H9 (cell line): ENCODE measurements around the gene ZBTB43. TPM values are rescaled to one million over a fixed set of nuclear protein-coding genes. Genes with fewer than 3 reads are reported as not detected.
"Not testable (repeated sequence)": the region's sequence is repeated elsewhere in the genome, so short reads cannot be mapped to it uniquely, and the experiment has no call there.

Source experiments
- DNase-seq: peaks from one replicate; pipeline ENCODE4 v3.0.0-alpha.2; 2017
- H2AFZ ChIP-seq: one replicate; pipeline ENCODE4 v1.6.1; 2013; ENCODE audit warnings: mild to moderate bottlenecking, low read length, control low read depth, moderate library complexity
- H2AK5ac ChIP-seq: 2 replicates; pipeline ENCODE4 v1.6.1; 2013; ENCODE audit warnings: low read length, control low read depth, mixed read lengths; ENCODE audit not compliant: insufficient read length
- H2BK120ac ChIP-seq: one replicate; pipeline ENCODE4 v1.6.1; 2013; ENCODE audit warnings: low read depth, mild to moderate bottlenecking, low read length, control low read depth, inconsistent platforms; ENCODE audit not compliant: poor library complexity, severe bottlenecking
- H2BK12ac ChIP-seq: 2 replicates; pipeline ENCODE4 v1.6.1; 2013; ENCODE audit warnings: low read length, control low read depth, mixed read lengths, low read depth; ENCODE audit not compliant: insufficient read length
- H2BK15ac ChIP-seq: 2 replicates; pipeline ENCODE4 v1.6.1; 2013; ENCODE audit warnings: low read depth, low read length, control low read depth
- H2BK20ac ChIP-seq: one replicate; pipeline ENCODE4 v1.6.1; 2013; ENCODE audit warnings: low read depth, mild to moderate bottlenecking, low read length, control low read depth, inconsistent platforms; ENCODE audit not compliant: poor library complexity, severe bottlenecking
- H2BK5ac ChIP-seq: 2 replicates; pipeline ENCODE4 v1.6.1; 2013; ENCODE audit warnings: low read length, control low read depth, mixed read lengths; ENCODE audit not compliant: insufficient read length
- H3K14ac ChIP-seq: 2 replicates; pipeline ENCODE4 v1.6.1; 2013; ENCODE audit warnings: low read length, control low read depth; ENCODE audit not compliant: insufficient read depth
- H3K18ac ChIP-seq: 2 replicates; pipeline ENCODE4 v1.6.1; 2013; ENCODE audit warnings: low read depth, mild to moderate bottlenecking, mixed read lengths, low read length, control low read depth; ENCODE audit not compliant: insufficient read length
- H3K23ac ChIP-seq: 2 replicates; pipeline ENCODE4 v1.6.1; 2013; ENCODE audit warnings: low read length, control low read depth, mixed read lengths, low read depth; ENCODE audit not compliant: insufficient read length
- H3K23me2 ChIP-seq: 2 replicates; pipeline ENCODE4 v1.6.1; 2013; ENCODE audit warnings: low read depth, mild to moderate bottlenecking, mixed read lengths, low read length, control low read depth; ENCODE audit not compliant: insufficient read length, poor library complexity, severe bottlenecking
- H3K27ac ChIP-seq: 2 replicates; pipeline ENCODE4 v1.5.1; 2013; ENCODE audit warnings: low read length, control low read depth, mixed read lengths, low read depth; ENCODE audit not compliant: insufficient read length
- H3K27me3 ChIP-seq: 2 replicates; pipeline ENCODE4 v1.6.1; 2013; ENCODE audit warnings: low read length, control low read depth, inconsistent platforms; ENCODE audit not compliant: insufficient read depth
- H3K4ac ChIP-seq: 2 replicates; pipeline ENCODE4 v1.6.1; 2013; ENCODE audit warnings: low read depth, mild to moderate bottlenecking, control low read depth, inconsistent platforms, low read length, moderate library complexity
- H3K4me1 ChIP-seq: 2 replicates; pipeline ENCODE4 v1.6.1; 2013; ENCODE audit warnings: low read length, control low read depth, inconsistent platforms; ENCODE audit not compliant: insufficient read depth
- H3K4me2 ChIP-seq: 2 replicates; pipeline ENCODE4 v1.6.1; 2013; ENCODE audit warnings: low read length, control low read depth, mixed read lengths; ENCODE audit not compliant: insufficient read length, insufficient read depth
- H3K56ac ChIP-seq: 2 replicates; pipeline ENCODE4 v1.6.1; 2013; ENCODE audit warnings: low read depth, mild to moderate bottlenecking, mixed read lengths, low read length, control low read depth; ENCODE audit not compliant: insufficient read length
- H3K79me1 ChIP-seq: 2 replicates; pipeline ENCODE4 v1.6.1; 2013; ENCODE audit warnings: low read depth, mild to moderate bottlenecking, moderate library complexity, low read length, control low read depth, inconsistent platforms; ENCODE audit not compliant: insufficient read depth, poor library complexity, severe bottlenecking
- H3K79me2 ChIP-seq: 2 replicates; pipeline ENCODE4 v1.6.1; 2013; ENCODE audit warnings: low read length, control low read depth, inconsistent platforms; ENCODE audit not compliant: insufficient read depth
- H3K9ac ChIP-seq: 2 replicates; pipeline ENCODE4 v1.6.1; 2013; ENCODE audit warnings: low read length, control low read depth, mixed read lengths; ENCODE audit not compliant: insufficient read length; ENCODE audit errors: extremely low read depth
- H3K9me3 ChIP-seq: one replicate; pipeline ENCODE4 v1.6.1; 2013; ENCODE audit warnings: low read depth, low read length, inconsistent platforms; ENCODE audit not compliant: control insufficient read depth
- H3T11ph ChIP-seq: one replicate; pipeline ENCODE4 v1.6.1; 2013; ENCODE audit warnings: mild to moderate bottlenecking, low read length, control low read depth, inconsistent platforms
- H4K20me1 ChIP-seq: one replicate; pipeline ENCODE4 v1.6.1; 2013; ENCODE audit not compliant: control insufficient read depth, insufficient read length, insufficient read depth
- H4K5ac ChIP-seq: 2 replicates; pipeline ENCODE4 v1.6.1; 2013; ENCODE audit warnings: low read depth, mild to moderate bottlenecking, mixed read lengths, low read length, control low read depth; ENCODE audit not compliant: insufficient read length
- H4K8ac ChIP-seq: replicated peaks from 2 replicates; pipeline ENCODE4 v1.6.1; 2013; ENCODE audit warnings: low read length, control low read depth, mixed read lengths, low read depth; ENCODE audit not compliant: insufficient read length
- H4K91ac ChIP-seq: 2 replicates; pipeline ENCODE4 v1.6.1; 2013; ENCODE audit warnings: low read depth, mild to moderate bottlenecking, moderate library complexity, mixed read lengths, low read length, control low read depth; ENCODE audit not compliant: insufficient read length
- H3K27ac Mint-ChIP-seq, 3 experiments: 2 replicates in 2 of 3; 3 replicates in 1 of 3; pipeline ENCODE4 v1.8.0; 2020 to 2021; ENCODE audit warnings: mixed read lengths in 3 of 3, mild to moderate bottlenecking in 1 of 3, moderate library complexity in 1 of 3
- H3K27me3 Mint-ChIP-seq: 2 replicates; pipeline ENCODE4 v1.8.0; 2021; ENCODE audit warnings: low read depth, mild to moderate bottlenecking, moderate library complexity, mixed read lengths
- H3K36me3 Mint-ChIP-seq, 3 experiments: 2 replicates in 2 of 3; 3 replicates in 1 of 3; pipeline ENCODE4 v1.8.0; 2020 to 2021; ENCODE audit warnings: low read depth in 3 of 3, mixed read lengths in 3 of 3; ENCODE audit not compliant: insufficient read depth in 1 of 3
- H3K4me1 Mint-ChIP-seq, 2 experiments: 2 replicates each; pipeline ENCODE4 v1.8.0; 2020; ENCODE audit warnings: mixed read lengths in 2 of 2
- H3K4me3 Mint-ChIP-seq, 2 experiments: 2 replicates in 1 of 2; 3 replicates in 1 of 2; pipeline ENCODE4 v1.8.0; 2020 to 2021; ENCODE audit warnings: mild to moderate bottlenecking in 2 of 2, mixed read lengths in 2 of 2, moderate library complexity in 1 of 2
- H3K9me3 Mint-ChIP-seq, 2 experiments: 2 replicates in 1 of 2; 3 replicates in 1 of 2; pipeline ENCODE4 v1.8.0; 2020; ENCODE audit warnings: mild to moderate bottlenecking in 2 of 2, mixed read lengths in 2 of 2, moderate library complexity in 1 of 2
- CTCF ChIP-seq: fragments of 200-600 bp; sonication (generic); conservative IDR thresholded peaks from 3 replicates; pipeline ENCODE4 v1.8.0; 2021; ENCODE audit warnings: antibody characterized with exemption, mild to moderate bottlenecking
- WGBS: extraction: QIAGEN DNeasy Blood & Tissue Kit; methylation state at CpG from one replicate; pipeline ENCODE4 v1.1.7; 2013; ENCODE audit warnings: missing lambda C conversion rate, low lambda C conversion rate, mixed read lengths; ENCODE audit not compliant: insufficient read length; ENCODE audit errors: extremely low coverage; 5-methylcytosine and 5-hydroxymethylcytosine counted together
- total RNA-seq: library from RNA; stranded (reverse); gene quantifications from 2 replicates; pipeline ENCODE4 v1.2.1, GENCODE V29; 2021

The ZBTB43 gene
- total RNA-seq, 1 experiment from 2014 or later = 15.7 TPM

- no CpG with 5 or more reads among the region's 11 CpGs for WGBS
- H3K9me3 Mint-ChIP-seq = no peaks in the 10 kb centered on the region
- DNase-seq = no peak
- Histone ChIP-seq H3K27ac (no peak overlapping the region), H2BK120ac (no peak overlapping the region), H2BK20ac (no peak overlapping the region), H2AFZ (no peak overlapping the region), H3K14ac (no peak overlapping the region), H3K4me1 (no peaks in the 10 kb centered on the region), H4K91ac (no peak overlapping the region), H2AK5ac (no peak overlapping the region), H3K4ac (no peak overlapping the region), H4K5ac (no peak overlapping the region), H3K9me3 (no peaks in the 10 kb centered on the region), H3K4me2 (no peak overlapping the region), H4K8ac (no peak overlapping the region), H2BK12ac (no peak overlapping the region), H3K23me2 (no peaks in the 10 kb centered on the region), H3T11ph (no peak overlapping the region), H2BK5ac (no peak overlapping the region), H3K79me2 (no peaks in the 10 kb centered on the region), H3K56ac (no peak overlapping the region), H2BK15ac (no peak overlapping the region), H3K27me3 (no peaks in the 10 kb centered on the region), H3K9ac (no peak overlapping the region), H3K79me1 (no peaks in the 10 kb centered on the region), H3K23ac (no peak overlapping the region), H4K20me1 (no peaks in the 10 kb centered on the region), H3K18ac (no peak overlapping the region)
- no peaks in the 10 kb centered on the region for H3K36me3 Mint-ChIP-seq
- no peak overlapping the region for H3K4me3 Mint-ChIP-seq
- peaks cover 0 to 4% of the 10 kb centered on the region in 2 experiments; a peak in 3 of 4 replicates for H3K4me1 Mint-ChIP-seq
- no peak overlapping the region for H3K27ac Mint-ChIP-seq
- no peak for TF ChIP-seq CTCF
- peaks cover 50% of the 10 kb centered on the region for H3K27me3 Mint-ChIP-seq
Measured at GRCh38 chr9:126784401-126784800, 20.4 kb upstream of the ZBTB43 start.

- H3K4ac ChIP-seq, H3K9me3 ChIP-seq, H3K4me3 Mint-ChIP-seq, DNase-seq, H2BK15ac ChIP-seq, H2BK12ac ChIP-seq, H3K23me2 ChIP-seq, H3K27ac Mint-ChIP-seq, H2BK5ac ChIP-seq, H3K18ac ChIP-seq, H3K36me3 Mint-ChIP-seq, H3K23ac ChIP-seq, H2AK5ac ChIP-seq, H3K9ac ChIP-seq, H3K4me2 ChIP-seq, H4K20me1 ChIP-seq, H3K79me1 ChIP-seq, H2AFZ ChIP-seq, H3T11ph ChIP-seq, H3K9me3 Mint-ChIP-seq, H3K79me2 ChIP-seq, H3K27me3 ChIP-seq, H3K4me1 ChIP-seq, H3K27ac ChIP-seq, H3K14ac ChIP-seq, H4K8ac ChIP-seq, H2BK20ac ChIP-seq, H4K91ac ChIP-seq, H3K4me1 Mint-ChIP-seq, H3K56ac ChIP-seq, H4K5ac ChIP-seq, H2BK120ac ChIP-seq: not testable (repeated sequence)
- peaks cover 51% of the 10 kb centered on the region for H3K27me3 Mint-ChIP-seq
- no CpG with 5 or more reads among the region's 6 CpGs for WGBS
Measured at GRCh38 chr9:126784841-126785240, 20.0 kb upstream of the ZBTB43 start.
